ENCODE data around the gene PSD4.

Gene PSD4

DNA sequence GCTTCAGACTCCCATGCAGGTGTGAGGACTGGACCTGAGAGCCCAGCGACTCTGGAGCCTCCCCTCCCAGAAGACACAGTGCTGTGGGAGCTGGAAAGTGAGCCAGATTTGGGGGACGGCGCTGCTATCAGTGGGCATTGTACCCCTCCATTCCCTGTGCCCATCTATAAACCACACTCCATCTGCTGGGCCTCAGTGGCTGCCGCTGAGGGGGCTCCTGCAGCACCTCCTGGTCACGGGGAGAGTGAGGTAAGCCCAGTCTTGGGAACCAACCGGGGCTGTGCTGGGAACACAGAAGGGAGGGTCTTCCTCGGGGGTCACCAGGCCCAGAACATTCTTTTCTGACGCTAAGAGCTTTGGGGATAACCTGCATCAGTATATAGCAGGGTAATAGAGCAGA is 9.5 kb downstream of the PSD4 start:
- no peak for DNase-seq (ENCODE audit: low read depth in 1 of 2, low spot score in 1 of 2)

- no peak for DNase-seq (ENCODE audit: low read depth in 1 of 2, low spot score in 1 of 2)
Observed at GRCh38 chr2:113183703-113184102, 9.9 kb downstream of the PSD4 start.

GRCh38 chr2:113184531-113185230 is 10.9 kb downstream of the PSD4 start:
- DNase-seq (ENCODE audit: low read depth in 1 of 2, low spot score in 1 of 2): no peak

DNA sequence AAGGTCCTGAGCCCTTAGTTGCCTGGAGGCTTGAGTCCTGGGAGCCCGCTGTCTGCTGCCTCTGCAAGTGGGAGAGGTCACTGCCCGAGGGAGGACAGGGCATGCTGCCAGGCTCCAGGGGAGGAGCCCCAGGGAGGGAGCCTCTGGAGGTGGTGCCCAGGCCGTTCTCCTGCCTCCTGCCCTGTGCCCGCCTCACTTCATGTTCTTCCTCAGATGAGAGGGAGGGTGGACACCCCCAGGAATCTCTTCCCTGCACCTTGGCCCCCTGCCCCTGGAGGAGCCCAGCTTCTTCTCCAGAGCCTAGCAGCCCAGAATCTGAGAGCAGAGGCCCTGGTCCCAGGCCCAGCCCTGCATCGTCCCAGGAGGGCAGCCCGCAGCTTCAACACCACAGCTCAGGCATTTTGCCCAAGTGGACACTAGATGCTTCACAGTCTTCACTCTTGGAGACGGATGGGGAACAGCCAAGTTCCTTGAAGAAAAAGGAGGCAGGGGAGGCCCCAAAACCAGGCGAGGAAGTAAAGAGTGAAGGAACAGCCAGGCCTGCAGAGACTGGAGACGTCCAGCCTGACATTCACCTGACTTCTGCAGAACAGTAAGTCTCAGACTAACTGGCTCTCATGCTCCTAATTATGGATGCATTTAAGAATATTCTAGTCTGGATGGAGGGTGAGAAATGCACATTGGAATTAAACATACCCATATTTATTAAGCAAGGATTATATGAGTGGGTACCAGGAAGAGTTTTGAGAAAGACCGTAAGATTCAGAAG is 12.1 kb downstream of the PSD4 start:
- no peak for DNase-seq (ENCODE audit: low read depth in 1 of 2, low spot score in 1 of 2)

GRCh38 chr2:113186433-113186796 is 12.6 kb downstream of the PSD4 start:
- DNase-seq (ENCODE audit: low read depth in 1 of 2, low spot score in 1 of 2): no peak

DNA sequence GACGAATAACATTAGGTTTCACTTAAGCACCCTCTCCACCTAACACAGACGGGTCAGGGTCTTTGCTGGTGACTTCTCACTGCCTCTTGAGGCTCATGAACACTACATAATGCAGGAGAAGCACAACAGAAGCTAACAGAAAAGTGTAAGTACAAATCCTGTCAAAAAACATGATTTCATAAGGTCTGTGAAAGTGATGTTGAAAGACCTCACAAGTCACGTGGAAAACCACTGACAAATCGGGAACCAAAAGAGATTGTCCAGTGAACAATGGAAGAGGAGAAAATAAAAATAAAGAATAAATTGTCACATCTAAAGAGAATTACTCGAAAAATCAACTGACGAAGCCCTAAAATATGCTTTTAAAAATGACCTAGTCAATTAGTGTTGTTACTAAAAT is 14.0 kb downstream of the PSD4 start:
- DNase-seq (ENCODE audit: low read depth in 1 of 2, low spot score in 1 of 2): no peak

- no peak for DNase-seq (ENCODE audit: low read depth in 1 of 2, low spot score in 1 of 2)
Observed at GRCh38 chr2:113190871-113191270, 17.1 kb downstream of the PSD4 start.

- DNase-seq (ENCODE audit: low read depth in 1 of 2, low spot score in 1 of 2): no peak
Observed at GRCh38 chr2:113192459-113193100, 18.8 kb downstream of the PSD4 start.

DNA sequence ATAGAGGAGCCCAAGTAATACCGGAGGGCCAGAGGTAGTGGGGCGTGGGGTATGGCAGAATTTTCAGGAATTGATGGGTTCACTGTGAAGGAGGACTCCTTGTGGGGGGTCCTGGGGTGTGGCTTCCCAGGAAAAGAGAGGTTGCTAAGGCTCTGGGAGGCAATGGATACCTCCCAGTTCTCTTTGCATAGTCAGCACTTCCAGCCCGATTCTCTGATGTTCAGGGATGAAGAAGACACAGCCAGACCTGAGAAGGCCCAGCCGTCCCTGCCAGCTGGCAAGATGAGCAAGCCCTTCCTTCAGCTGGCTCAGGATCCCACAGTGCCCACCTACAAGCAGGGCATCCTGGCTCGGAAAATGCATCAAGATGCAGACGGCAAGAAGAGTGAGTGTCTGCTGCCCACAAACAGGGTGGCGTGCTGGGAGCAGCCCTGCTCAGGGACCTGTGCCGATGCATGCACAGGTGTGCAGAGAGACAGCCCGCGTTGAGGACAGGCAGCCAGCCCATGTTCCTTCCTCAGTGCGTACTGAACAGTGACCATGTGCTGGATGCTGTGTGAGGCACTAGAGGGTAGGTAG is 22.2 kb downstream of the PSD4 start:
- no peak for DNase-seq (ENCODE audit: low read depth in 1 of 2, low spot score in 1 of 2)

DNA sequence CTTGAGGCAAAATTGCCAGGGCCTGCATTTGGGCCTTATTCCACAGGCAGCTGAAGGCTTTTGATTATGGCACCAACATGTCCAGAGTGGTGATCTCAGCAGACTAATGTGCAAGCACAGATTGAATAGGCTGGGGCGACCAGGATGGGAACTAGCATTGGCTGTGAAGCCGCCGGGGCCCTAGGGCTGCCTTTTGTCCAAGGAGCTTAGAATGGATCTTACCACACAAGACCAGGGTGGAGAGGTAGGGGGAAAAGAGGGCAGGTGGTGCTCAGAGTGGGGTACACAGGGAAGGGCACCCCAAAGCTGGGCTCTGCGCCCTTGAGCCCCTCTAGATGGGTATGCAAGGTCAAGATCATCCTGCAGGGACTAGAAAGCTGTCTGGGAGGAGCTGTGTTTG is 23.1 kb downstream of the PSD4 start:
- DNase-seq (ENCODE audit: low read depth in 1 of 2, low spot score in 1 of 2): no peak

DNA sequence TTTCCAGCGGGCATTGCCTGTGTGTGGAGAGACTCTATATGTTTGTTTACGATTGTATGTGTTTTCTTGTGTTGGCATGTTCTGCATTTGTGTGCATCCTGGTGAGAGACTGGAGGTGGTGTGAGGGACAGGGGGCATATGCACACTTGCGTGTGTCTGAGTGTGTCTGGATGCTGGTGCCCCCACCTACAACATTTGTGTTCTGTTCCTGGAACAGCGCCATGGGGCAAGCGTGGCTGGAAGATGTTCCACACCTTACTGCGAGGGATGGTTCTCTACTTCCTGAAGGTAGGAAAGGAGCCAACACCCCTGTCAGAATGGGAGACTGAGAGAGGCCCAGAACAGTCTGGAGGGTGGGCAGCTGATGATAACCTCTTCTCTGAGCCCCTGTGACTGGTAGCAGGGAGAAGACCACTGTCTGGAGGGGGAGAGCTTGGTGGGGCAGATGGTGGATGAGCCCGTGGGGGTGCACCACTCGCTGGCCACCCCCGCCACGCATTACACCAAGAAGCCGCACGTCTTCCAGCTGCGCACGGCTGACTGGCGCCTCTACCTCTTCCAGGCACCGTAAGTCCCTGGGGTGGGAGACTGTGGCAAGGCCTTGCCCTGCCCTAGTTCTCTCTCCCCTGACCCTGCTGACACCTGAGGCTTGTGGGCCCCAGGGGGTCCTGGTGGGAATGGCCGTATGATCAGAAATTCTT is 23.7 kb downstream of the PSD4 start:
- no peak for DNase-seq (ENCODE audit: low read depth in 1 of 2, low spot score in 1 of 2)

GRCh38 chr2:113198048-113198789 is 24.4 kb downstream of the PSD4 start:
- no peak for DNase-seq (ENCODE audit: low read depth in 1 of 2, low spot score in 1 of 2)

- peak; percentile 64 to 84 for DNase-seq (ENCODE audit: low read depth in 1 of 2, low spot score in 1 of 2)
Observed at GRCh38 chr2:113198790-113199612, 25.2 kb downstream of the PSD4 start.

- DNase-seq (ENCODE audit: low read depth in 1 of 2, low spot score in 1 of 2): no peak
Observed at GRCh38 chr2:113200236-113200635, 26.5 kb downstream of the PSD4 start.

- DNase-seq (ENCODE audit: low read depth in 1 of 2, low spot score in 1 of 2): no peak
Observed at GRCh38 chr2:113200736-113201490, 27.1 kb downstream of the PSD4 start.

DNA sequence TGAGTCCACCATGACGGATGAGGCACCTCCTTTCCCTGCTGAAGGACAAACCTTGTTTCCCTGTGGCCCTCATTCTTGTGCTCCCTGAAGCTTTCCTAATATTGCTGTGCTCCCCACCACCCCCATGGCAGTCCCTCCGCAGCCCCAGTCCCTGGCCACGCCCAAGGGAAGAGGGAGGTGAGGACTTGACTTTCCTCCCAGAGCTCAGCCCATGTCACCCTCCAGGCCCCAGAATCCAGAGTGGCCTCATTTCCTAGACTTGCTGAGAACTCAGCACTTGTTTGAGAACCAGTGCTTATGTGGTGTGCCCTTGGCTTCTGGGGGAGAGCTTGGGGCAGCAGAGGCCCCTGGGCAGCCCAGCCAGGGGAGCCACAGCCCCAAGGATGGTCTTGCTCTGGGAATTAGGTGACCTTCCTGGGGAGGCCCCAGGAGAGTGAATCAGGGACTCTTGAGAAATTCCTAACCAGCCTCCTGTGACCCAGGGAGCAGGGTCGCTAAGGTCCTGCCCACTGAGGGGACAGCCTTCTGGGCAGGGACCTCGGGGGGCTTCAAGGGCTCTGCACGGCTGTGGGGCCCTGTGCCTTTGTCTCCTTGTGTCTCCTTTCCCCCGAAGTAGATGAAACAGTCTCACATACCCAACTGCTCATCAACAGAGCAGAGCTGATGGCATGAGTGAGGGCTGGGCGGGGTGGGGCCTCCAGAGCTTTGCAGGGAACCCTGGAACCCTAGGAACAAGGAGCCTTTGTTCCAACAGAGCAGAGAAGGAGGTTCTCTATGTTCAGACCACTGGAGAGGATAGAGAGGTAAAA is 27.9 kb downstream of the PSD4 start:
- DNase-seq (ENCODE audit: low read depth in 1 of 2, low spot score in 1 of 2): no peak

GRCh38 chr2:113202305-113203216 is 28.8 kb downstream of the PSD4 start:
- DNase-seq (ENCODE audit: low read depth in 1 of 2, low spot score in 1 of 2): no peak

All from stimulated activated CD4-positive, alpha-beta T cell treated with anti-CD3 and anti-CD28 coated beads, Interleukin-15, amount 100 ng/mL, for 1 hour (primary cell).